SK-N-SH (cell line): Measurements from ENCODE around the gene CYTH4.

Experiments
- ELF1 ChIP-seq: IDR thresholded peaks from 2 replicates; pipeline ENCODE4 v1.4.0; 2012
- EP300 ChIP-seq, 2 experiments: IDR thresholded peaks; 2 replicates each; pipeline versions ENCODE4 v1.4.0 to v1.6.1; 2012; ENCODE audit warnings: borderline replicate concordance in 1 of 2, low read depth in 1 of 2, low read length in 1 of 2
- NFIC ChIP-seq: IDR thresholded peaks from 2 replicates; pipeline ENCODE4 v1.4.0; 2012; ENCODE audit warnings: borderline replicate concordance
- POLR2AphosphoS5 ChIP-seq: IDR thresholded peaks from 2 replicates; pipeline ENCODE4 v1.6.1; 2012; ENCODE audit warnings: low read depth, low read length
- RAD21 ChIP-seq: IDR thresholded peaks from 2 replicates; pipeline ENCODE4 v1.6.1; 2012; ENCODE audit warnings: mild to moderate bottlenecking, low read length
- RFX5 ChIP-seq: IDR thresholded peaks from 2 replicates; pipeline ENCODE4 v1.6.1; 2012; ENCODE audit warnings: mild to moderate bottlenecking, improper control_type of control experiment, low read length
- SMC3 ChIP-seq: IDR thresholded peaks from 2 replicates; pipeline ENCODE4 v1.6.1; 2012; ENCODE audit warnings: low read depth, low read length, improper control_type of control experiment
- USF1 ChIP-seq: IDR thresholded peaks from 2 replicates; pipeline ENCODE4 v1.4.0; 2012; ENCODE audit warnings: low read depth, borderline replicate concordance
- YY1 ChIP-seq: IDR thresholded peaks from 2 replicates; pipeline ENCODE4 v1.4.0; 2012; ENCODE audit warnings: low read depth, mild to moderate bottlenecking
- TF ChIP-seq, protein P1 (sequence below): fragments of 200-600 bp; sonication (generic); IDR thresholded peaks from 2 replicates; pipeline ENCODE4 v1.6.1; 2017; ENCODE audit warnings: antibody characterized with exemption, mild to moderate bottlenecking, moderate library complexity
- TF ChIP-seq, protein P2 (sequence below): fragments of 150-350 bp; IDR thresholded peaks from 2 replicates; pipeline ENCODE4 v1.6.1; 2017; ENCODE audit warnings: antibody characterized with exemption, low read length, low read depth, borderline replicate concordance
- TF ChIP-seq, protein P3 (sequence below): IDR thresholded peaks from 2 replicates; pipeline ENCODE4 v1.6.1; 2012; ENCODE audit warnings: mild to moderate bottlenecking, low read depth, low read length, moderate library complexity
- TF ChIP-seq, protein P4 (sequence below): IDR thresholded peaks from 2 replicates; pipeline ENCODE4 v1.4.0; 2012; ENCODE audit warnings: low read depth, borderline replicate concordance

DNA sequence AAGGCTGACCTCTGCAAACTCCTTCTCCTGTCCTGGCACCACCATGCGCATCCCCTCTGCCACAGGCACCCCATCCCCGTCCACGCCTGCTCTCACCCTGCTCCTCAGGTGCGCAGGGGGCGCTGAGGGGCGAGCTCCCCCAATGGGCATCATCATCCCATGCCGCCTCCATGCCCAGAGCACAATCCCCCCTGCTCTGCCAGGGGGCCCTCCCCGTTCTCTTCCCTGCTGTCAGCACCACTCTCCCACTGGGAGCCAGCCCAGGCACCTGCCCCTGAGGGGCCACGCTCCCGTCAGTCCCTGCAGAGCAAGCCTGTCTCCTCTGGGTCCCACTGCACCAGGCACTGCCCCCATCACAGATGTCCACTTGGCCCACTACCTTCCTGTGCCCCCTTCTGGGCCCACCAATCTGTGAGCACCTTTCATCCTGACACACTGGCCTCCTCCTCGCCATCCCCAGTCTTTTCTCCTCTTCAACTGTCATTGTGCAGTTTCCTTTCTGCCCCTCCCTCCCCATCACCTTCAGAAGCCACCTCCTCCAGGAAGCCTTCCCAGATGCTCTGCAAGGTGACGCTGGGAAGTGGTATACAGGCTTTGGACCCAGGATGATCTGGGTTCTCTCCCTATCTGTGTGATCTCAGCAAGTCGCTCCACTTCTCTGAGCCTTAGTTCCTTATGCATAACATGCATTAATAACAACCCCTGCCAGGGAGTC lies 62.6 kb downstream of the CYTH4 start:
- TF ChIP-seq YY1 = no peak
- TF ChIP-seq, protein P1, sequence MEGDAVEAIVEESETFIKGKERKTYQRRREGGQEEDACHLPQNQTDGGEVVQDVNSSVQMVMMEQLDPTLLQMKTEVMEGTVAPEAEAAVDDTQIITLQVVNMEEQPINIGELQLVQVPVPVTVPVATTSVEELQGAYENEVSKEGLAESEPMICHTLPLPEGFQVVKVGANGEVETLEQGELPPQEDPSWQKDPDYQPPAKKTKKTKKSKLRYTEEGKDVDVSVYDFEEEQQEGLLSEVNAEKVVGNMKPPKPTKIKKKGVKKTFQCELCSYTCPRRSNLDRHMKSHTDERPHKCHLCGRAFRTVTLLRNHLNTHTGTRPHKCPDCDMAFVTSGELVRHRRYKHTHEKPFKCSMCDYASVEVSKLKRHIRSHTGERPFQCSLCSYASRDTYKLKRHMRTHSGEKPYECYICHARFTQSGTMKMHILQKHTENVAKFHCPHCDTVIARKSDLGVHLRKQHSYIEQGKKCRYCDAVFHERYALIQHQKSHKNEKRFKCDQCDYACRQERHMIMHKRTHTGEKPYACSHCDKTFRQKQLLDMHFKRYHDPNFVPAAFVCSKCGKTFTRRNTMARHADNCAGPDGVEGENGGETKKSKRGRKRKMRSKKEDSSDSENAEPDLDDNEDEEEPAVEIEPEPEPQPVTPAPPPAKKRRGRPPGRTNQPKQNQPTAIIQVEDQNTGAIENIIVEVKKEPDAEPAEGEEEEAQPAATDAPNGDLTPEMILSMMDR = no peak
- TF ChIP-seq SMC3 = no peak
- no peak for TF ChIP-seq EP300 (IDR thresholded peaks at IDR 0.05; ENCODE audit: borderline replicate concordance in 1 of 2, low read depth in 1 of 2, low read length in 1 of 2)
- TF ChIP-seq POLR2AphosphoS5 = no peak
- no peak for TF ChIP-seq RFX5
- TF ChIP-seq NFIC = no peak
- TF ChIP-seq, protein P2, sequence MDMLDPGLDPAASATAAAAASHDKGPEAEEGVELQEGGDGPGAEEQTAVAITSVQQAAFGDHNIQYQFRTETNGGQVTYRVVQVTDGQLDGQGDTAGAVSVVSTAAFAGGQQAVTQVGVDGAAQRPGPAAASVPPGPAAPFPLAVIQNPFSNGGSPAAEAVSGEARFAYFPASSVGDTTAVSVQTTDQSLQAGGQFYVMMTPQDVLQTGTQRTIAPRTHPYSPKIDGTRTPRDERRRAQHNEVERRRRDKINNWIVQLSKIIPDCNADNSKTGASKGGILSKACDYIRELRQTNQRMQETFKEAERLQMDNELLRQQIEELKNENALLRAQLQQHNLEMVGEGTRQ = no peak
- no peak for TF ChIP-seq USF1
- TF ChIP-seq, protein P3, sequence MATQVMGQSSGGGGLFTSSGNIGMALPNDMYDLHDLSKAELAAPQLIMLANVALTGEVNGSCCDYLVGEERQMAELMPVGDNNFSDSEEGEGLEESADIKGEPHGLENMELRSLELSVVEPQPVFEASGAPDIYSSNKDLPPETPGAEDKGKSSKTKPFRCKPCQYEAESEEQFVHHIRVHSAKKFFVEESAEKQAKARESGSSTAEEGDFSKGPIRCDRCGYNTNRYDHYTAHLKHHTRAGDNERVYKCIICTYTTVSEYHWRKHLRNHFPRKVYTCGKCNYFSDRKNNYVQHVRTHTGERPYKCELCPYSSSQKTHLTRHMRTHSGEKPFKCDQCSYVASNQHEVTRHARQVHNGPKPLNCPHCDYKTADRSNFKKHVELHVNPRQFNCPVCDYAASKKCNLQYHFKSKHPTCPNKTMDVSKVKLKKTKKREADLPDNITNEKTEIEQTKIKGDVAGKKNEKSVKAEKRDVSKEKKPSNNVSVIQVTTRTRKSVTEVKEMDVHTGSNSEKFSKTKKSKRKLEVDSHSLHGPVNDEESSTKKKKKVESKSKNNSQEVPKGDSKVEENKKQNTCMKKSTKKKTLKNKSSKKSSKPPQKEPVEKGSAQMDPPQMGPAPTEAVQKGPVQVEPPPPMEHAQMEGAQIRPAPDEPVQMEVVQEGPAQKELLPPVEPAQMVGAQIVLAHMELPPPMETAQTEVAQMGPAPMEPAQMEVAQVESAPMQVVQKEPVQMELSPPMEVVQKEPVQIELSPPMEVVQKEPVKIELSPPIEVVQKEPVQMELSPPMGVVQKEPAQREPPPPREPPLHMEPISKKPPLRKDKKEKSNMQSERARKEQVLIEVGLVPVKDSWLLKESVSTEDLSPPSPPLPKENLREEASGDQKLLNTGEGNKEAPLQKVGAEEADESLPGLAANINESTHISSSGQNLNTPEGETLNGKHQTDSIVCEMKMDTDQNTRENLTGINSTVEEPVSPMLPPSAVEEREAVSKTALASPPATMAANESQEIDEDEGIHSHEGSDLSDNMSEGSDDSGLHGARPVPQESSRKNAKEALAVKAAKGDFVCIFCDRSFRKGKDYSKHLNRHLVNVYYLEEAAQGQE = no peak
- no peak for TF ChIP-seq RAD21
- TF ChIP-seq, protein P4, sequence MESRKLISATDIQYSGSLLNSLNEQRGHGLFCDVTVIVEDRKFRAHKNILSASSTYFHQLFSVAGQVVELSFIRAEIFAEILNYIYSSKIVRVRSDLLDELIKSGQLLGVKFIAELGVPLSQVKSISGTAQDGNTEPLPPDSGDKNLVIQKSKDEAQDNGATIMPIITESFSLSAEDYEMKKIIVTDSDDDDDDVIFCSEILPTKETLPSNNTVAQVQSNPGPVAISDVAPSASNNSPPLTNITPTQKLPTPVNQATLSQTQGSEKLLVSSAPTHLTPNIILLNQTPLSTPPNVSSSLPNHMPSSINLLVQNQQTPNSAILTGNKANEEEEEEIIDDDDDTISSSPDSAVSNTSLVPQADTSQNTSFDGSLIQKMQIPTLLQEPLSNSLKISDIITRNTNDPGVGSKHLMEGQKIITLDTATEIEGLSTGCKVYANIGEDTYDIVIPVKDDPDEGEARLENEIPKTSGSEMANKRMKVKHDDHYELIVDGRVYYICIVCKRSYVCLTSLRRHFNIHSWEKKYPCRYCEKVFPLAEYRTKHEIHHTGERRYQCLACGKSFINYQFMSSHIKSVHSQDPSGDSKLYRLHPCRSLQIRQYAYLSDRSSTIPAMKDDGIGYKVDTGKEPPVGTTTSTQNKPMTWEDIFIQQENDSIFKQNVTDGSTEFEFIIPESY = no peak
- no peak for TF ChIP-seq ELF1
